ENCODE measurements around the gene DIS3L2.

DNA sequence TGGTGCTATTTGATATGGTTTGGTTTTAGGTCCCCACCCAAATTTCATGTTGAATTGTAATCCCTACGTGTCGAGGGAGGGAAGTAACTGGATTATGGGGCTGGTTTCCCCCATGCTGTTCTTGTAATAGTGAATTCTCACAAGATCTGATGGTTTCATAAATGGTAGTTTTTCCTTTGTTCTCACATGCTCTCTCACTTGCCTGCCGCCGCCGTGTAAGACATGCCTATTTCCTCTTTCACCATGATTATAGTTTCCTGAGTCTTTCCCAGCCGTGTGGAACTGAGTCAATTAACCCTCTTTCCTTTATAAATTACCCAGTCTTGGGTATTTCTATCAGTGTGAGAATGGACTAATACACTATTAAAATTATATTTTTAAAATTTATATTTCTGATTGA lies 7.3 kb downstream of the DIS3L2 start:
- TF ChIP-seq, protein P1, sequence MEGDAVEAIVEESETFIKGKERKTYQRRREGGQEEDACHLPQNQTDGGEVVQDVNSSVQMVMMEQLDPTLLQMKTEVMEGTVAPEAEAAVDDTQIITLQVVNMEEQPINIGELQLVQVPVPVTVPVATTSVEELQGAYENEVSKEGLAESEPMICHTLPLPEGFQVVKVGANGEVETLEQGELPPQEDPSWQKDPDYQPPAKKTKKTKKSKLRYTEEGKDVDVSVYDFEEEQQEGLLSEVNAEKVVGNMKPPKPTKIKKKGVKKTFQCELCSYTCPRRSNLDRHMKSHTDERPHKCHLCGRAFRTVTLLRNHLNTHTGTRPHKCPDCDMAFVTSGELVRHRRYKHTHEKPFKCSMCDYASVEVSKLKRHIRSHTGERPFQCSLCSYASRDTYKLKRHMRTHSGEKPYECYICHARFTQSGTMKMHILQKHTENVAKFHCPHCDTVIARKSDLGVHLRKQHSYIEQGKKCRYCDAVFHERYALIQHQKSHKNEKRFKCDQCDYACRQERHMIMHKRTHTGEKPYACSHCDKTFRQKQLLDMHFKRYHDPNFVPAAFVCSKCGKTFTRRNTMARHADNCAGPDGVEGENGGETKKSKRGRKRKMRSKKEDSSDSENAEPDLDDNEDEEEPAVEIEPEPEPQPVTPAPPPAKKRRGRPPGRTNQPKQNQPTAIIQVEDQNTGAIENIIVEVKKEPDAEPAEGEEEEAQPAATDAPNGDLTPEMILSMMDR (IDR thresholded peaks at IDR 0.05; ENCODE audit: insufficient read depth, low read depth, low read length) = no peak
- no peak for TF ChIP-seq EZH2 (IDR thresholded peaks at IDR 0.05; ENCODE audit: insufficient read depth, low read length)
